A549 (cell line): ENCODE data around the gene MARCKSL1. TPM values are rescaled to one million over a fixed set of nuclear protein-coding genes. Genes with fewer than 3 reads are reported as not detected.

ENCODE experiments used
- ATAC-seq, 2 experiments: fragments of 200-7000 bp in 1 of 2; fragments of >200 bp in 1 of 2; cut with Nextera tagmentation in 1 of 2; cut with Tn5 transposase in 1 of 2; 3 replicates each; pipeline versions ENCODE4 v1.8.0 to v1.9.1; 2018 to 2020; ENCODE audit warnings: mild to moderate bottlenecking in 1 of 2, moderate library complexity in 1 of 2
- CTCF ChIA-PET: fragments of 300-600 bp; sonication (Branson Sonifier 250); formaldehyde crosslinking; extraction: SDS; loops from one replicate; lab custom pipeline; 2021; ENCODE audit warnings: antibody characterized with exemption, inconsistent platforms; lab: Yijun Ruan, JAX
- POLR2A ChIA-PET: fragments of 350-600 bp; formaldehyde crosslinking; extraction: SDS; loops from one replicate; lab custom pipeline; 2021; ENCODE audit warnings: antibody characterized with exemption, inconsistent platforms; lab: Yijun Ruan, JAX
- DNase-seq, 2 experiments: peaks; one replicate each; pipeline versions ENCODE4 v3.0.0 to v3.0.0-alpha.2; 2011 to 2016; ENCODE audit warnings: low read depth in 1 of 2, low spot score in 1 of 2
- FAIRE-seq: peaks from 2 replicates; lab custom pipeline; 2011; peaks lifted over from hg19 to GRCh38; lab: Jason Lieb, UNC
- H3K27ac ChIP-seq, 2 experiments: fragments of >200 bp; sonication (Bioruptor Twin); formaldehyde crosslinking; 3 replicates each; pipeline ENCODE4 v1.5.1; 2016 to 2017
- H3K4me1 ChIP-seq: fragments of >200 bp; sonication (Bioruptor Twin); formaldehyde crosslinking; 3 replicates; pipeline ENCODE4 v1.6.1; 2016
- H3K4me2 ChIP-seq: fragments of >200 bp; sonication (Bioruptor Twin); formaldehyde crosslinking; 3 replicates; pipeline ENCODE4 v1.6.1; 2016
- H3K4me3 ChIP-seq: fragments of >200 bp; sonication (Bioruptor Twin); formaldehyde crosslinking; 3 replicates; pipeline ENCODE4 v1.5.1; 2016
- H3K9me3 ChIP-seq: fragments of >200 bp; sonication (Bioruptor Twin); formaldehyde crosslinking; 3 replicates; pipeline ENCODE4 v1.6.1; 2016
- BCL3 ChIP-seq: fragments of >200 bp; sonication (Bioruptor Twin); formaldehyde crosslinking; IDR thresholded peaks from 3 replicates; pipeline ENCODE4 v1.6.1; 2016
- BHLHE40 ChIP-seq: IDR thresholded peaks from 2 replicates; pipeline ENCODE4 v1.6.1; 2012; ENCODE audit warnings: low read depth, low read length, inconsistent platforms
- CBX8 ChIP-seq: fragments of 200-600 bp; sonication (generic); IDR thresholded peaks from 2 replicates; pipeline ENCODE4 v1.6.1; 2016
- CEBPB ChIP-seq, 2 experiments: fragments of >200 bp in 1 of 2; sonication (Bioruptor Twin) in 1 of 2; formaldehyde crosslinking in 1 of 2; IDR thresholded peaks; 2 replicates each; pipeline ENCODE4 v1.6.1; 2012 to 2016
- CHD2 ChIP-seq: fragments of 150-350 bp; IDR thresholded peaks from 2 replicates; pipeline ENCODE4 v1.6.1; 2014; ENCODE audit warnings: low read length; ENCODE audit not compliant: partially characterized antibody
- CHD4 ChIP-seq: fragments of 200-600 bp; sonication (generic); IDR thresholded peaks from 2 replicates; pipeline ENCODE4 v1.6.1; 2016; ENCODE audit warnings: antibody characterized with exemption, mild to moderate bottlenecking, borderline replicate concordance
- ESRRA ChIP-seq: fragments of 150-350 bp; IDR thresholded peaks from 2 replicates; pipeline ENCODE4 v1.6.1; 2014; ENCODE audit warnings: mild to moderate bottlenecking, low read length, borderline replicate concordance
- FOSL2 ChIP-seq, 2 experiments: fragments of 450-650 bp in 1 of 2; fragments of >200 bp in 1 of 2; sonication (Bioruptor Twin) in 1 of 2; formaldehyde crosslinking; IDR thresholded peaks; 2 replicates each; pipeline versions ENCODE4 v1.5.0 to v1.6.1; 2016 to 2020; ENCODE audit warnings: mild to moderate bottlenecking in 1 of 2, moderate library complexity in 1 of 2
- HDAC2 ChIP-seq: fragments of 200-600 bp; sonication (generic); IDR thresholded peaks from 2 replicates; pipeline ENCODE4 v1.6.1; 2016
- HOXA7 ChIP-seq: fragments of 250-450 bp; sonication (Bioruptor Pico); IDR thresholded peaks from 2 replicates; pipeline ENCODE4 v1.5.0; 2020; ENCODE audit warnings: mild to moderate bottlenecking, moderate library complexity
- HOXB5 ChIP-seq: fragments of 250-450 bp; sonication (Bioruptor Pico); IDR thresholded peaks from 2 replicates; pipeline ENCODE4 v1.5.0; 2020; ENCODE audit warnings: mild to moderate bottlenecking, moderate library complexity
- JUN ChIP-seq, 2 experiments: fragments of >200 bp; sonication (Bioruptor Twin); formaldehyde crosslinking; IDR thresholded peaks; 2 replicates in 1 of 2; 3 replicates in 1 of 2; pipeline ENCODE4 v1.6.1; 2016 to 2017
- KDM1A ChIP-seq: fragments of 200-600 bp; sonication (generic); IDR thresholded peaks from 2 replicates; pipeline ENCODE4 v1.6.1; 2016; ENCODE audit warnings: low read depth, mild to moderate bottlenecking
- MAZ ChIP-seq: fragments of 150-350 bp; IDR thresholded peaks from 2 replicates; pipeline ENCODE4 v1.6.1; 2014; ENCODE audit warnings: antibody characterized with exemption, low read depth, low read length, borderline replicate concordance
- NPAS2 ChIP-seq: fragments of 250-450 bp; sonication (Bioruptor Pico); IDR thresholded peaks from 2 replicates; pipeline ENCODE4 v1.8.0; 2022; ENCODE audit warnings: mild to moderate bottlenecking, moderate library complexity, borderline replicate concordance
- PHF8 ChIP-seq: fragments of 200-600 bp; sonication (generic); IDR thresholded peaks from 2 replicates; pipeline ENCODE4 v1.6.1; 2016; ENCODE audit warnings: low read depth, mild to moderate bottlenecking, antibody characterized with exemption, moderate library complexity, borderline replicate concordance
- POLR2A ChIP-seq: IDR thresholded peaks from 2 replicates; pipeline ENCODE4 v1.6.1; 2012; ENCODE audit warnings: mild to moderate bottlenecking, low read length
- RAD21 ChIP-seq, 2 experiments: fragments of >200 bp in 1 of 2; sonication (Bioruptor Twin) in 1 of 2; formaldehyde crosslinking in 1 of 2; IDR thresholded peaks in 1 of 2; conservative IDR thresholded peaks in 1 of 2; 2 replicates in 1 of 2; 3 replicates in 1 of 2; pipeline ENCODE4 v1.6.1; 2012 to 2018; ENCODE audit warnings: inconsistent platforms in 1 of 2
- SMC3 ChIP-seq: fragments of >200 bp; sonication (Bioruptor Twin); formaldehyde crosslinking; IDR thresholded peaks from 3 replicates; pipeline ENCODE4 v1.6.1; 2018; ENCODE audit warnings: inconsistent platforms
- SREBF2 ChIP-seq: fragments of 450-650 bp; IDR thresholded peaks from 2 replicates; pipeline ENCODE4 v1.6.1; 2014; ENCODE audit warnings: mild to moderate bottlenecking, moderate library complexity
- ZC3H11A ChIP-seq: fragments of 450-650 bp; IDR thresholded peaks from 2 replicates; pipeline ENCODE4 v1.6.1; 2014; ENCODE audit warnings: antibody characterized with exemption, mild to moderate bottlenecking
- ZFP36 ChIP-seq: fragments of 450-650 bp; IDR thresholded peaks from 2 replicates; pipeline ENCODE4 v1.6.1; 2014; ENCODE audit warnings: borderline replicate concordance; ENCODE audit not compliant: partially characterized antibody
- WGBS: methylation state at CpG from one replicate; pipeline ENCODE4 v1.1.6; 2017; ENCODE audit errors: missing lambda C conversion rate; 5-methylcytosine and 5-hydroxymethylcytosine counted together
- polyA minus RNA-seq: library from RNA; depleted of rRNA, polyadenylated mRNA; stranded (reverse); fragments of >200 nt; gene quantifications from 2 replicates; pipeline ENCODE4 v1.2.3, GENCODE V29; 2011; rRNA and poly(A)+ RNA removed
- polyA plus RNA-seq, 4 experiments: library from polyadenylated mRNA; depleted of rRNA in 3 of 4; stranded (reverse); fragments of >200 nt; fragmentation: RNase III in 1 of 4; extraction: RNeasy Plus Mini Kit Qiagen cat#74134 plus additional on column Dnase treatment in 1 of 4; gene quantifications; 2 replicates in 3 of 4; 3 replicates in 1 of 4; pipeline ENCODE4 v1.2.3, GENCODE V29; 2011 to 2017
- TF ChIP-seq, protein P1 (sequence below): IDR thresholded peaks from 2 replicates; pipeline ENCODE4 v1.6.1; 2012
- TF ChIP-seq, protein P2 (sequence below): fragments of 200-600 bp; sonication (generic); IDR thresholded peaks from 2 replicates; pipeline ENCODE4 v1.6.1; 2016; ENCODE audit warnings: antibody characterized with exemption, mild to moderate bottlenecking, moderate library complexity
- TF ChIP-seq, protein P3 (sequence below): fragments of >200 bp; sonication (Bioruptor Twin); formaldehyde crosslinking; IDR thresholded peaks from 3 replicates; pipeline ENCODE4 v1.5.1; 2016

Gene MARCKSL1
- polyA plus RNA-seq (2011; rRNA removed) (73.2 and 89.4 TPM in 2 replicates), polyA plus RNA-seq (2017; fragmentation: RNase III; extraction: RNeasy Plus Mini Kit Qiagen cat#74134 plus additional on column Dnase treatment) (44.6 to 62.6 TPM (median 57.7 TPM) in 3 replicates), polyA minus RNA-seq (38.8 and 49.1 TPM in 2 replicates)
- polyA plus RNA-seq (2012; cell fraction: cytosol; rRNA removed) = 88.2 and 105 TPM in 2 replicates
- 39.5 and 51.9 TPM in 2 replicates for polyA plus RNA-seq (2012; cell fraction: nucleus; rRNA removed)

DNA sequence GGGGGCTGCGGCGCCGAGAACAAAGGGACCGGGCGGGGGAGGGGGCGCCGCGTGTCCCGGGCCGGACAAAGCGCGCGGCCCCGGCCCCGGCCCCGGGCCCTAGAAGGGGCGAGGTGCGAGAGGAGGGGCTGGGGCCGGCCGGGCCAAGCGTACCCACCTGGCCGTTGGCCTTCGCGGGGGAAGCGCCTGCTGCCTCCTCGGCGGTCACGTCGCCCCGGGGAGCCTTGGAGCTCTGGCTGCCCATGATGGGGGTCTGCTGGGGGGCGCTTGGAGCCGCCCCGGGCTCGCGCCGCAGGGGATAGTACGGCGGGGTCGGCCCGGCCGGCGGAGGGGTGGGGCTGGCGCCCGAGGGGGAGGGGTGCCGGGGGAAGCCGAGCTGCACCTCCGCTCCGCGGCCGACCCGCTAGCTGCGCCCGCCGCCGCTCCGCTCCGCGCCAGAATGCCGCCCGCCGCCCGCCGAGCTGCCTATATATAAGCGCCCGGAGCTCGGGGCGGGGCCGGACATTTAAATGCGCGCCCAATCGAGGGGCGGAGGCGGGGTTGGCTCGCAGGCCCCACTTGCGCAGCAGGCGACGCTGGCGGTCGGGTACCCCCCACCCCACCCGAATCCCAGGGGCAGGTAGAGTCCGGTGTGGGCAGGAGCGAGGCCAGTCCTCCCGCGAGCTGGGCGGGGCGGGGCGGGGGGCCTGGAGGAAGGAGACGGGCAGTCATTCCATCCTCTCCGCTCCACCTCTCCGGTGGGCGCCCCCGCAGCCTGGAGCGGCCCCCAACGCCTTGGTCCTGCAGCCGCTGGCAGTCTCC is at the start of gene MARCKSL1:
Gene MARCKSL1, minus strand, starts transcription at position 444 of the 801 bp plus-strand sequence. Its CDS starts 200 bp downstream, at position 244.
- POLR2A ChIA-PET = interaction anchor here (0.6 to 2.1 kb wide), 20 partner anchors 9 to 258 kb away, joined by 3 to 20 read pairs (median 4); partner anchors contain the start of genes BSDC1, CCDC28B and HDAC1
- peak; percentile 62 to 73 for ATAC-seq
- no CpG with 5 or more reads among the region's 95 CpGs for WGBS
- no peak for TF ChIP-seq FOSL2 (IDR thresholded peaks at IDR 0.05)
- no peak for TF ChIP-seq FOSL2 (CRISPR knock-in tag; IDR thresholded peaks at IDR 0.05)
- TF ChIP-seq KDM1A = no peak
- peak; percentile 72 to 92; a peak in 4 of 5 replicates for TF ChIP-seq JUN (IDR thresholded peaks at IDR 0.05)
- no peak for TF ChIP-seq CEBPB (IDR thresholded peaks at IDR 0.05)
- TF ChIP-seq SMC3 = no peak
- no peak for TF ChIP-seq ZC3H11A
- TF ChIP-seq BHLHE40 = no peak
- TF ChIP-seq PHF8 = peak; percentile 64
- TF ChIP-seq HOXB5 (CRISPR knock-in tag) = no peak
- TF ChIP-seq POLR2A = peak; percentile 90
- no peak for TF ChIP-seq RAD21 (conservative IDR thresholded peaks at IDR 0.05 in 1 of 2, IDR thresholded peaks at IDR 0.05 in 1 of 2)
- no peak for TF ChIP-seq CHD2
- TF ChIP-seq ESRRA = no peak
- TF ChIP-seq CBX8 = no peak
- TF ChIP-seq NPAS2 (CRISPR knock-in tag) = no peak
- TF ChIP-seq MAZ = no peak
- TF ChIP-seq, protein P1, sequence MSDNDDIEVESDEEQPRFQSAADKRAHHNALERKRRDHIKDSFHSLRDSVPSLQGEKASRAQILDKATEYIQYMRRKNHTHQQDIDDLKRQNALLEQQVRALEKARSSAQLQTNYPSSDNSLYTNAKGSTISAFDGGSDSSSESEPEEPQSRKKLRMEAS = no peak
- TF ChIP-seq BCL3 = peak; percentile 96
- TF ChIP-seq, protein P2, sequence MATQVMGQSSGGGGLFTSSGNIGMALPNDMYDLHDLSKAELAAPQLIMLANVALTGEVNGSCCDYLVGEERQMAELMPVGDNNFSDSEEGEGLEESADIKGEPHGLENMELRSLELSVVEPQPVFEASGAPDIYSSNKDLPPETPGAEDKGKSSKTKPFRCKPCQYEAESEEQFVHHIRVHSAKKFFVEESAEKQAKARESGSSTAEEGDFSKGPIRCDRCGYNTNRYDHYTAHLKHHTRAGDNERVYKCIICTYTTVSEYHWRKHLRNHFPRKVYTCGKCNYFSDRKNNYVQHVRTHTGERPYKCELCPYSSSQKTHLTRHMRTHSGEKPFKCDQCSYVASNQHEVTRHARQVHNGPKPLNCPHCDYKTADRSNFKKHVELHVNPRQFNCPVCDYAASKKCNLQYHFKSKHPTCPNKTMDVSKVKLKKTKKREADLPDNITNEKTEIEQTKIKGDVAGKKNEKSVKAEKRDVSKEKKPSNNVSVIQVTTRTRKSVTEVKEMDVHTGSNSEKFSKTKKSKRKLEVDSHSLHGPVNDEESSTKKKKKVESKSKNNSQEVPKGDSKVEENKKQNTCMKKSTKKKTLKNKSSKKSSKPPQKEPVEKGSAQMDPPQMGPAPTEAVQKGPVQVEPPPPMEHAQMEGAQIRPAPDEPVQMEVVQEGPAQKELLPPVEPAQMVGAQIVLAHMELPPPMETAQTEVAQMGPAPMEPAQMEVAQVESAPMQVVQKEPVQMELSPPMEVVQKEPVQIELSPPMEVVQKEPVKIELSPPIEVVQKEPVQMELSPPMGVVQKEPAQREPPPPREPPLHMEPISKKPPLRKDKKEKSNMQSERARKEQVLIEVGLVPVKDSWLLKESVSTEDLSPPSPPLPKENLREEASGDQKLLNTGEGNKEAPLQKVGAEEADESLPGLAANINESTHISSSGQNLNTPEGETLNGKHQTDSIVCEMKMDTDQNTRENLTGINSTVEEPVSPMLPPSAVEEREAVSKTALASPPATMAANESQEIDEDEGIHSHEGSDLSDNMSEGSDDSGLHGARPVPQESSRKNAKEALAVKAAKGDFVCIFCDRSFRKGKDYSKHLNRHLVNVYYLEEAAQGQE = no peak
- TF ChIP-seq HDAC2 = no peak
- TF ChIP-seq, all 56 proteins: peak for 4
- Histone ChIP-seq H3K4me3 (peak within 1 kb of the TSS; percentile 100), H3K9me3 (no peaks in the 10 kb centered on the region), H3K4me2 (peak within 1 kb of the TSS; percentile 96), H3K27ac (peak within 1 kb of the TSS; percentile 96 to 98), H3K4me1 (peaks cover 33% of the 10 kb centered on the region)
- CTCF ChIA-PET = interaction anchor here (0.6 to 1.7 kb wide), 13 partner anchors 12 to 250 kb away, joined by 3 to 5 read pairs (median 3); no protein-coding TSS in a partner anchor
- FAIRE-seq (no peak), DNase-seq (peak; percentile 43 to 54)

GRCh38 chr1:32380057-32380456 is 44.0 kb upstream of the MARCKSL1 start:
- no peaks in the 10 kb centered on the region for H3K9me3 ChIP-seq
- 94% methylated on average over 9 of the region's 9 CpGs for WGBS
- ChIA-PET POLR2A (no interaction called here), CTCF (interaction anchor here (1.5 kb wide), 1 partner anchor 21 kb away, joined by 4 read pairs; no protein-coding TSS in a partner anchor)
- H3K4me2 ChIP-seq = no peak overlapping the region
- H3K27ac ChIP-seq = no peak overlapping the region
- no peak for DNase-seq
- TF ChIP-seq JUN (IDR thresholded peaks at IDR 0.05) (no peak), HOXA7 (CRISPR knock-in tag) (no peak), ZFP36 (no peak), CHD4 (no peak), SREBF2 (no peak)
- TF ChIP-seq, protein P3, sequence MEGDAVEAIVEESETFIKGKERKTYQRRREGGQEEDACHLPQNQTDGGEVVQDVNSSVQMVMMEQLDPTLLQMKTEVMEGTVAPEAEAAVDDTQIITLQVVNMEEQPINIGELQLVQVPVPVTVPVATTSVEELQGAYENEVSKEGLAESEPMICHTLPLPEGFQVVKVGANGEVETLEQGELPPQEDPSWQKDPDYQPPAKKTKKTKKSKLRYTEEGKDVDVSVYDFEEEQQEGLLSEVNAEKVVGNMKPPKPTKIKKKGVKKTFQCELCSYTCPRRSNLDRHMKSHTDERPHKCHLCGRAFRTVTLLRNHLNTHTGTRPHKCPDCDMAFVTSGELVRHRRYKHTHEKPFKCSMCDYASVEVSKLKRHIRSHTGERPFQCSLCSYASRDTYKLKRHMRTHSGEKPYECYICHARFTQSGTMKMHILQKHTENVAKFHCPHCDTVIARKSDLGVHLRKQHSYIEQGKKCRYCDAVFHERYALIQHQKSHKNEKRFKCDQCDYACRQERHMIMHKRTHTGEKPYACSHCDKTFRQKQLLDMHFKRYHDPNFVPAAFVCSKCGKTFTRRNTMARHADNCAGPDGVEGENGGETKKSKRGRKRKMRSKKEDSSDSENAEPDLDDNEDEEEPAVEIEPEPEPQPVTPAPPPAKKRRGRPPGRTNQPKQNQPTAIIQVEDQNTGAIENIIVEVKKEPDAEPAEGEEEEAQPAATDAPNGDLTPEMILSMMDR = no peak
- ATAC-seq = no peak
- H3K4me1 ChIP-seq = no peaks in the 10 kb centered on the region
- no peak for FAIRE-seq
- H3K4me3 ChIP-seq = no peak overlapping the region
